Stimulated activated CD8-positive, alpha-beta memory T cell treated with anti-CD3 and anti-CD28 coated beads, Interleukin-12 subunit alpha, Interleukin-12 subunit beta, amount 100 ng/mL, for 4 hours (primary cell): Measurements from ENCODE around the gene TAC4.
A peak's percentile ranks its signal among the peaks of the same experiment; 100 is the strongest.

Experiments
- DNase-seq: peaks from one replicate; pipeline ENCODE4 v3.0.0-alpha.2; 2020; ENCODE audit warnings: low read depth

TAC4 gene

GRCh38 chr17:49872754-49873377 is 25.0 kb upstream of the TAC4 start:
- no peak for DNase-seq

GRCh38 chr17:49871211-49871610 is 23.3 kb upstream of the TAC4 start:
- no peak for DNase-seq

- no peak for DNase-seq
Observed at GRCh38 chr17:49870298-49870697, 22.4 kb upstream of the TAC4 start.

- no peak for DNase-seq
Observed at GRCh38 chr17:49869038-49869374, 21.1 kb upstream of the TAC4 start.

- DNase-seq: no peak
Observed at GRCh38 chr17:49866882-49867413, 19.1 kb upstream of the TAC4 start.

GRCh38 chr17:49866019-49866380 is 18.1 kb upstream of the TAC4 start:
- DNase-seq: no peak

GRCh38 chr17:49862781-49863331 is 15.0 kb upstream of the TAC4 start:
- no peak for DNase-seq

GRCh38 chr17:49861150-49861884 is 13.4 kb upstream of the TAC4 start:
- DNase-seq: peak; percentile 25

- no peak for DNase-seq
Observed at GRCh38 chr17:49859991-49860953, 12.4 kb upstream of the TAC4 start.

- no peak for DNase-seq
Observed at GRCh38 chr17:49858796-49859195, 10.9 kb upstream of the TAC4 start.

- no peak for DNase-seq
Observed at GRCh38 chr17:49854126-49854525, 6.3 kb upstream of the TAC4 start.

GRCh38 chr17:49853470-49854015 is 5.7 kb upstream of the TAC4 start:
- DNase-seq: no peak

- DNase-seq: peak; percentile 41
Observed at GRCh38 chr17:49851387-49852291, 3.8 kb upstream of the TAC4 start.

GRCh38 chr17:49850772-49851386 is 3.0 kb upstream of the TAC4 start:
- no peak for DNase-seq

GRCh38 chr17:49850218-49850610 is 2.3 kb upstream of the TAC4 start:
- DNase-seq: no peak

GRCh38 chr17:49848739-49849138 is 870 bp upstream of the TAC4 start:
- DNase-seq: no peak

GRCh38 chr17:49846938-49847712 is 744 bp downstream of the TAC4 start:
- DNase-seq: no peak

- no peak for DNase-seq
Observed at GRCh38 chr17:49845321-49845720, 2.5 kb downstream of the TAC4 start.

- DNase-seq: no peak
Observed at GRCh38 chr17:49843774-49844350, 4.0 kb downstream of the TAC4 start.
